GM19043 (cell line): ENCODE results near the gene FARS2.

Experiments used
- ATAC-seq: cut with Tn5 transposase; IDR thresholded peaks from one replicate; pipeline ENCODE4 v1.9.1; 2021; ENCODE audit warnings: low read depth; ENCODE audit not compliant: unreplicated experiment

FARS2 gene

GRCh38 chr6:5248302-5249098, 12.8 kb upstream of the FARS2 start:
- no peak for ATAC-seq

- ATAC-seq = no peak
Observed at GRCh38 chr6:5249451-5250122, 11.7 kb upstream of the FARS2 start.

- ATAC-seq = no peak
Observed at GRCh38 chr6:5250451-5250850, 10.9 kb upstream of the FARS2 start.

DNA sequence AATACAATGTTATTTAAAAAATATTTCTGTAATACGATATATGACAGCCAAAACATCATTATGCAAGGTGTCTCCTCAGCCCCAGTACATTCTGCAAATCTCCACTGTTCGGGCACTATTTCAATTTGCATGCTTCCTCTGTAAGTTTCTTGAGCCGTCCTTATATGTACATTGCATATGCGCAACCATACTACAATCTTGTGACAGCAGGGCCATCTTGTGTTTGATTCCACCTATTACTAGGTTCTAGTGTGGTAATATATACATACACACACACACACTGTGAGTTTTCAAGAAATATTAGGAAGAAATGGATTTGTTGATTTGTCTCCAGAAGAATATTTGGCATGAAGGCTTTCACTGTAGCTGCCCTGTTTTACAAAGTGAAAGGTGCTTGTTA, 10.4 kb upstream of the FARS2 start:
- ATAC-seq = no peak

DNA sequence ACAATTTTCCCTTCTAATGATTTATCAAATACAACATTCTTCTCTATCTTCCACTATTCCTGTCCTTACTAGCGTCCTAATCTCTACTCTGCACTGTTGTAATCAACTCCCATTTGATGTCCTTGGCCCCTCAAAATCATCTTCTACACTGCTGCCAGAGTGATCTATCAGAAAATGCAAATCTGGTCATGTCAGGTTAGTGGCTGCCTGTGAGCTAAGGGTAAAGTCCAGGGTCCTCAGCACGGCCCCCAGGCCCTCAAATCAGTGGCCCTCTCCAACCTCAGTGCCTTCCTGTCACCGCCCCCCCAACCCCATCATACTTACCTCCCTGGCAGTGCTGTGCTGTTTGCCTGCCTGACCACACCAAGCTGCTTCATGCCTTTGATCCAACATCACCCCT, 4.4 kb upstream of the FARS2 start:
- no peak for ATAC-seq

GRCh38 chr6:5257400-5257799, 3.9 kb upstream of the FARS2 start:
- ATAC-seq = no peak

DNA sequence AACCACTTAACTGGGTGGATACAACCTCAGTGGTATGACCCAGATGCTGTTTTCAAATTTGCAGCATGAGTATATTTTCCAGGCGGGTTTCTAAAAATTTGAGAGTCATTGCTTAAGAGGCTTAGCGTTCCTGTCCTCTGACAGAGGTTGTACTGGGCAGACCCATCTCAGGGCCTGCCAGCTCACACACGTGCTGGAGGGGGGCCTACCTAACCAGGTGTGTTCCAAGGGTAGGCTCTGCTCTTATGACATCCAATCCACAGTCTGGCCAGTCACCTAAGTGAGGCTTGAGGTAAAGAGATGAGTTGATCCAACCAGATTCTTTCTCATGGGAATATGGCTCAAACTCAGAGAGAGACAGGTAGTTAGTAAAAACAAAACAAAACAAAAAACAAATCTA, 1.9 kb upstream of the FARS2 start:
- ATAC-seq = no peak

DNA sequence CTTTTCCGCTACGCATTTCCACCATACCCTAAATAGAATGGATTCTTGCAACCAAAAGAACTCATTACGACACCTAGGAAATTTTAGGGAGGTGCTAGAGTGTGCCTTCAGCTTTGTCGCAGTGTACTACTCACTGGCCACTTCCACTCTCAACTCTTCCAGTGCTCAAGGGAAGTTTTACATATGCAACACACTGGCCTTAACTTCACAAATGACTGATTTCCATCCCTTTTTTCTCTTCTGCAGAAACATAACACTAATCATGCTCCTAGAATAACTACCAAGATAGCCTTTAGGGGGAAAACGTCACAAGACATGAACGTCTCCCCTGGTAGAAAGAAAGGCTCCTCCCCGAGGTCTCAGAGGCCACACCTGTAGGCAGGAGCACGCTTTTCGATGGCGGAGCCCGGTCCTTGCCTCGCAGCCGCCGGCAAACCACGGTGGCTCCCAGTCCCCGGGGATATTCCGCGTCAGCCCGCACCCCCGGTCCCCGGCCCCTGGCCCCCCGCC, 1.1 kb upstream of the FARS2 start:
- peak; percentile 65 for ATAC-seq

- peak; percentile 1 for ATAC-seq
Observed at GRCh38 chr6:5261545-5262109, 314 bp downstream of the FARS2 start.

DNA sequence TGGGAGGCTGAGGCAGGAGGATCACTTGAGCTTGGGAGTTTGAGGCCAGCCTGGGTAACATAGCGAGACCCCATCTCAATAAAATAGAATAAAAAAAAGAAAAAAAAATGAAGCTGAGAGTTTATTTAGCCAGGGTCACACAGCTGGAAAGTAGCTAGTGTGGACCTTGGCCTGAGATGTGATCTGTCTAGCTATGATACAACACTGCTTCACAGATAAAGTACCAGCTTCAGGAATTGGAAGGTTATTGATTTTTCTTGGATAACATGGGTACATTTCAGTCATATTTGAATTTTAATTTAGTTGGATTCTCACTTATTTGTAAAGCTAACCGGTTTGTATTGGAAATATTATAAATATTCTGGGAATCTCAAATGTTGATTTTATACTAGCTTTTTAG, 5.1 kb downstream of the FARS2 start:
- ATAC-seq = no peak

- no peak for ATAC-seq
Observed at GRCh38 chr6:5270093-5270680, 8.9 kb downstream of the FARS2 start.

- ATAC-seq = no peak
Observed at GRCh38 chr6:5271926-5272325, 10.6 kb downstream of the FARS2 start.

GRCh38 chr6:5274231-5274630, 12.9 kb downstream of the FARS2 start:
- ATAC-seq = no peak

- no peak for ATAC-seq
Observed at GRCh38 chr6:5275497-5275896, 14.2 kb downstream of the FARS2 start.

- no peak for ATAC-seq
Observed at GRCh38 chr6:5276581-5276980, 15.3 kb downstream of the FARS2 start.

- ATAC-seq = no peak
Observed at GRCh38 chr6:5277589-5277988, 16.3 kb downstream of the FARS2 start.

- no peak for ATAC-seq
Observed at GRCh38 chr6:5278047-5278446, 16.7 kb downstream of the FARS2 start.

GRCh38 chr6:5278565-5279120, 17.3 kb downstream of the FARS2 start:
- ATAC-seq = no peak

DNA sequence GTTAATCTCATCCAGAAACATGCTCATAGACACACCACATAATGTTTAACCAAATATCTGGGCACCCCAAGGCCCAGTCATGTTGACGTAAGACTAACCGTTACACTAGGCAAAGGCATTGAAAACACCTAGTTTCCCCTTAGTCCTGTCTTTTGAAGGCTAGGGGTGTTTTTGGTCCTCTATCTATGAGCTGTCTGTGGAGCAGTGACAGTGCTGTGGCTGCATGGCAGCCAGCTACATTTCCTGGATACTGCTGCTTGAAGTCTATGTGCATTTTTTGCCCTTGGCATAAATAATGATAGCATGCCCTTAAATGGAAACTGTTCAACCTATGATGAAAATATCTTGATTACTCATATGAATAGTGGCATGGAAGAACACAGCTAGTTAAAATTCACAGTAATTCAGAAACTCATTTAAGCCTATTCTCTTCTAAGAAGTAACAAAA, 18.6 kb downstream of the FARS2 start:
- ATAC-seq = no peak

- ATAC-seq = no peak
Observed at GRCh38 chr6:5280920-5281319, 19.6 kb downstream of the FARS2 start.

DNA sequence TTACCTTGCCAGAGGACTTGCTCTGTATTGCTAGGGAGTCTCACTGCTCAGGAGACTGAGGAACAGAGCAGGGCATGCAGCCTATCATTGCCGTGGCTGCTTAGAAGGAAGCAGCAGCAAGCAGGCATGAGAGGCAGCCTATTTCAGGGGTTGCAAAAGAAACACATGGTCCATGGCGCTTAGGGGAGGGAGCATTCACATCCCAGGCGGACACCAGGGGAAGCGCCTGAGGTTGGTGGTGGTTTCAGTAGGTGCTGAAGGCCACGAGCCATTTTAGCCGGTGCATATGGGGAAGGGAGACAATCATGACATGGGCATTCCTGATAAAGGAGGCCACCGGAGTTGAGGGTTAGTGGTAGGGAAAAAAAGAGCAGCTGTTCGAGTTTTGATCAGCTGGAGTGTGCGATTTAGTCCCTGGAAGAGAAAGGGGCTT, 20.9 kb downstream of the FARS2 start:
- ATAC-seq = no peak
